IMR-90 (cell line): ENCODE data around the gene WDTC1.

Experiments
- FOS ChIP-seq: fragments of 150-350 bp; IDR thresholded peaks from 2 replicates; pipeline ENCODE4 v1.6.1; 2016; ENCODE audit warnings: low read depth, low read length
- MAFK ChIP-seq: IDR thresholded peaks from 2 replicates; pipeline ENCODE4 v1.6.1; 2012; ENCODE audit warnings: low read depth, low read length, improper control_type of control experiment
- MXI1 ChIP-seq: IDR thresholded peaks from 2 replicates; pipeline ENCODE4 v1.6.1; 2012; ENCODE audit warnings: low read depth, mild to moderate bottlenecking, low read length, moderate library complexity, borderline replicate concordance
- NFE2L2 ChIP-seq: fragments of 150-350 bp; IDR thresholded peaks from 2 replicates; pipeline ENCODE4 v1.6.1; 2016; ENCODE audit warnings: low read depth, mild to moderate bottlenecking, low read length
- POLR2A ChIP-seq: IDR thresholded peaks from 2 replicates; pipeline ENCODE4 v1.6.1; 2012; ENCODE audit warnings: mild to moderate bottlenecking, low read depth, low read length
- RAD21 ChIP-seq: IDR thresholded peaks from 2 replicates; pipeline ENCODE4 v1.6.1; 2012; ENCODE audit warnings: low read length, improper control_type of control experiment
- RCOR1 ChIP-seq: IDR thresholded peaks from 2 replicates; pipeline ENCODE4 v1.6.1; 2012; ENCODE audit warnings: mild to moderate bottlenecking, low read length, improper control_type of control experiment; ENCODE audit not compliant: insufficient replicate concordance
- USF2 ChIP-seq: fragments of 150-350 bp; IDR thresholded peaks from 2 replicates; pipeline ENCODE4 v1.6.1; 2017; ENCODE audit warnings: mild to moderate bottlenecking, antibody characterized with exemption, low read length, low read depth
- TF ChIP-seq, protein P1 (sequence below): conservative IDR thresholded peaks from 2 replicates; pipeline ENCODE4 v1.5.1; 2012; ENCODE audit warnings: mild to moderate bottlenecking, low read depth, low read length, improper control_type of control experiment
- TF ChIP-seq, protein P2 (sequence below): fragments of 150-350 bp; IDR thresholded peaks from 2 replicates; pipeline ENCODE4 v1.6.1; 2016; ENCODE audit warnings: low read depth, mild to moderate bottlenecking, low read length, moderate library complexity, borderline replicate concordance

DNA sequence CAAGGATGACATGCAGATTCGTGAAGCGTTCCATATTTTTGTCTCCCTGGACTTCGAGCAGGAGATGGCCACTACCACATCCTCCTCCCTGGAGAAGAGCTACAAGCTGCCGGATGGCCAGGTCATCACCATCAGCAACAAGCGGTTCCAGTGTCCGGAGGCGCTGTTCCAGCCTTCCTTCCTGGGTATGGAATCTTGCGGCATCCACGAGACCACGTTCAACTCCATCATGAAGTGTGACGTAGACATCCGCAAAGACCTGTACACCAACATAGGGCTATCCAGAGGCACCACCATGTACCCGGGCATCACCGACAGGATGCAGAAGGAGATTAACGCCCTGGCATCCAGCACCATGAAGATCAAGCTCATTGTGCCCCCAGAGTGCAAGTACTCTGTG, 90.9 kb downstream of the WDTC1 start:
- TF ChIP-seq, protein P1, sequence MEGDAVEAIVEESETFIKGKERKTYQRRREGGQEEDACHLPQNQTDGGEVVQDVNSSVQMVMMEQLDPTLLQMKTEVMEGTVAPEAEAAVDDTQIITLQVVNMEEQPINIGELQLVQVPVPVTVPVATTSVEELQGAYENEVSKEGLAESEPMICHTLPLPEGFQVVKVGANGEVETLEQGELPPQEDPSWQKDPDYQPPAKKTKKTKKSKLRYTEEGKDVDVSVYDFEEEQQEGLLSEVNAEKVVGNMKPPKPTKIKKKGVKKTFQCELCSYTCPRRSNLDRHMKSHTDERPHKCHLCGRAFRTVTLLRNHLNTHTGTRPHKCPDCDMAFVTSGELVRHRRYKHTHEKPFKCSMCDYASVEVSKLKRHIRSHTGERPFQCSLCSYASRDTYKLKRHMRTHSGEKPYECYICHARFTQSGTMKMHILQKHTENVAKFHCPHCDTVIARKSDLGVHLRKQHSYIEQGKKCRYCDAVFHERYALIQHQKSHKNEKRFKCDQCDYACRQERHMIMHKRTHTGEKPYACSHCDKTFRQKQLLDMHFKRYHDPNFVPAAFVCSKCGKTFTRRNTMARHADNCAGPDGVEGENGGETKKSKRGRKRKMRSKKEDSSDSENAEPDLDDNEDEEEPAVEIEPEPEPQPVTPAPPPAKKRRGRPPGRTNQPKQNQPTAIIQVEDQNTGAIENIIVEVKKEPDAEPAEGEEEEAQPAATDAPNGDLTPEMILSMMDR: no peak
- TF ChIP-seq RAD21 (no peak), POLR2A (no peak), FOS (no peak), NFE2L2 (no peak), MAFK (no peak), RCOR1 (no peak), USF2 (no peak), MXI1 (no peak)
- TF ChIP-seq, protein P2, sequence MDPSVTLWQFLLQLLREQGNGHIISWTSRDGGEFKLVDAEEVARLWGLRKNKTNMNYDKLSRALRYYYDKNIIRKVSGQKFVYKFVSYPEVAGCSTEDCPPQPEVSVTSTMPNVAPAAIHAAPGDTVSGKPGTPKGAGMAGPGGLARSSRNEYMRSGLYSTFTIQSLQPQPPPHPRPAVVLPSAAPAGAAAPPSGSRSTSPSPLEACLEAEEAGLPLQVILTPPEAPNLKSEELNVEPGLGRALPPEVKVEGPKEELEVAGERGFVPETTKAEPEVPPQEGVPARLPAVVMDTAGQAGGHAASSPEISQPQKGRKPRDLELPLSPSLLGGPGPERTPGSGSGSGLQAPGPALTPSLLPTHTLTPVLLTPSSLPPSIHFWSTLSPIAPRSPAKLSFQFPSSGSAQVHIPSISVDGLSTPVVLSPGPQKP: no peak
